NB4 (cell line): Measurements from ENCODE around the gene RAC2.

Experiments
- MYC ChIP-seq: IDR thresholded peaks from 2 replicates; pipeline ENCODE4 v1.6.1; 2011; ENCODE audit warnings: low read depth, low read length
- TF ChIP-seq, protein P1 (sequence below): IDR thresholded peaks from one replicate; pipeline ENCODE4 v1.5.1; 2012; ENCODE audit warnings: low read depth, low read length
- TF ChIP-seq, protein P2 (sequence below): IDR thresholded peaks from 2 replicates; pipeline ENCODE4 v1.6.1; 2011; ENCODE audit warnings: low read depth, low read length

DNA sequence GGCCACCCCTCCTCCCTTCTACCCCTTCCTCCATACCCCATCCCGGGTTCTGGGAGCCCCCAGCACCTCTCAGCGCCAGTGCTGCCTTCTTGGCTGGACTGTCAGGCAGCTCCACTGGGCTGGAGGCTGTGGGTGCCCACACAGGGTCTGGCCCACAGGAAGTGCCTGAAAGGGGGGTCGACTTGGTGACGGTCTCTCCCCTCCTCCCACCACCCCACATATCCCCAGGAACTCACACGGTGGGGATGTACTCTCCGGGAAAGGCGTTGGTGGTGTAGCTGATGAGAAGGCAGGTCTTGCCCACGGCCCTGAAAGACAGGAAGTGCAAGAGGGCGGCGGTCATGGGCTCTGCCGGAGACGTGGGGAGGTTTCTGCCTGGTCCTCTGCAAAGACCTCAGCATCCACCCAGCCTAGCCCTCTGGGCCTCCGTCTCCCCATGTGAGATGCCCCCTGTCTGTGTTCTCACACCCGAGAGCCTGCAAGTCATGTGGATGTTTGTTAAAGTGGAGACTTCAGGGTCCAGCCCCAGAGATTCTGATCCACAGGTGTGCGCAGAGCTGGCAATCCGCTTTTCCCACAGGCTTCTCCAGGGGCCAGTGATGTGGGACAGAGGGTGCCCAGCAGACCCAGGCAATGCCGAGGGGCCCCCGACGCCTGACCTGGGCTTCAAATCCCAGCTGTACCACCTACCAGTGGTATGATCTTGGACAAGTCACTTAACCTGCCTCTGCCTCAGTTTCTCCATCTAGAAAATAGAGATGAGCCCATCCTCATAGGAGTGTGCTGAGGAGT, 2.5 kb downstream of the RAC2 start:
- no peak for TF ChIP-seq MYC
- TF ChIP-seq, protein P1, sequence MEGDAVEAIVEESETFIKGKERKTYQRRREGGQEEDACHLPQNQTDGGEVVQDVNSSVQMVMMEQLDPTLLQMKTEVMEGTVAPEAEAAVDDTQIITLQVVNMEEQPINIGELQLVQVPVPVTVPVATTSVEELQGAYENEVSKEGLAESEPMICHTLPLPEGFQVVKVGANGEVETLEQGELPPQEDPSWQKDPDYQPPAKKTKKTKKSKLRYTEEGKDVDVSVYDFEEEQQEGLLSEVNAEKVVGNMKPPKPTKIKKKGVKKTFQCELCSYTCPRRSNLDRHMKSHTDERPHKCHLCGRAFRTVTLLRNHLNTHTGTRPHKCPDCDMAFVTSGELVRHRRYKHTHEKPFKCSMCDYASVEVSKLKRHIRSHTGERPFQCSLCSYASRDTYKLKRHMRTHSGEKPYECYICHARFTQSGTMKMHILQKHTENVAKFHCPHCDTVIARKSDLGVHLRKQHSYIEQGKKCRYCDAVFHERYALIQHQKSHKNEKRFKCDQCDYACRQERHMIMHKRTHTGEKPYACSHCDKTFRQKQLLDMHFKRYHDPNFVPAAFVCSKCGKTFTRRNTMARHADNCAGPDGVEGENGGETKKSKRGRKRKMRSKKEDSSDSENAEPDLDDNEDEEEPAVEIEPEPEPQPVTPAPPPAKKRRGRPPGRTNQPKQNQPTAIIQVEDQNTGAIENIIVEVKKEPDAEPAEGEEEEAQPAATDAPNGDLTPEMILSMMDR, result no peak
- TF ChIP-seq, protein P2, sequence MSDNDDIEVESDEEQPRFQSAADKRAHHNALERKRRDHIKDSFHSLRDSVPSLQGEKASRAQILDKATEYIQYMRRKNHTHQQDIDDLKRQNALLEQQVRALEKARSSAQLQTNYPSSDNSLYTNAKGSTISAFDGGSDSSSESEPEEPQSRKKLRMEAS, result no peak
